ENCODE measurements around the gene CTXN3.

CTXN3 gene

DNA sequence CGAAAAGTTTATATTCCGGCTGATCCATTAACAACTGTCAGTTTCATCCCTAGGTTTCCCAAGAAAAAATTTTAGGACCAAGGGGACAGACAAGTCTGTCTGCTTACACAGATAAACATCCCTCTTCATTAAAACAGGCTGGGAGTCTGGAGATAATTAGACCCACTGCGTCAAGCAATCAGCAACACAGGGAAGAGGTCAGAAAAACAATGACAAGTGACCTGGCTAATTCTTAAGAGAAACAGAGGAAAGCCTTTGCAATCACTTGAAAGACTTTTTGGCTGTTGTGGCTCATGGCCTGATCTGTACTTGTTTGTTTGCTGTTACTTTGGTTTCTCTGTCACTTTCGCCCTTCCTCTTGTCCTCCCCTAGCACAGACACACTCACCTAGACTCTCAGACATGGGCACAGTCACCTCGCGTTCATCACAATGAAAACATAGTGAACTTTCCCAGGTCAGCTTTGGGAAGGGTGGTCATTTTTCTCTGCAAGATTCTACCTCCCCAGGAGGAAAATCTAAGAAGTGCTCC, 51.4 kb downstream of the CTXN3 start:
- DNase-seq: no peak

- no peak for DNase-seq
Observed at GRCh38 chr5:127702434-127702833, 53.6 kb downstream of the CTXN3 start.

GRCh38 chr5:127702926-127703561, 54.2 kb downstream of the CTXN3 start, which contains the start of gene CCDC192:
Gene CCDC192, plus strand, starts transcription at chr5:127703391. Its CDS starts 55 bp downstream, at chr5:127703446.
- no peak for DNase-seq

DNA sequence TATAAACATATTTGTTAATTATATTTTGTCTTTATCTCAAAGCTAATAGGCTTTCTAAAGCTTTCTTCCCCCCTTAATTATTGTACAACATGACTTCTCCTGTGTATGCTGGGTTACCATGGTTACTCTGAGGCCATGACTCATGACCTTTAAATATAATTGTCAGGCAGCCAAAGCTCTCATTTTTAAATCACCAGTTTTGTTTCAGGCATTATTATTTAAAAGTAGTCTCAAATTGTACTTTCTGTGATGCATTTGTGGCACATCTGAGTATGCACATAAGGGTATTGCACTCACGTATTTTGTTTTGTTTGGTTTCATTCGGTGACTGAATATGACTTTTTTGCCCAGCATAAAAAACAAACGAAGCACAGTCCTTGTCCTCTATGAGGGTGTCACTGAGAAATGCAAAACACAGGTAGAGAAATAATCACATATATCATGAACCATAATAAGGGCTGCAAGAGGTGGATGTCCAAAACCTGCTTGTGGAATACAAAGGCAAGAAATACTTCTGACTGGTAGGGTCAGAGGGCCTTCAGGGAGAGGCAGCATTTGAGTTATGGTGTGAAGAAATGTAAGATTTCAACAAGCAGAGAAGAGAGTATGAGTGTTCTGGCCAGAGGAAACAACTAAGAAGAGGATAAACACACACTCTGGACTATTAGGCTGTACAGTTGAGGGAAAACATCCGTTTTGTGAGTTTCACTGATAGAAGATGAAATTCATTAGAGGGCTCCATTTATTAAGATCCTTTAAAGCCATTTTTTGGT, 56.4 kb downstream of the CTXN3 start:
- DNase-seq: no peak

DNA sequence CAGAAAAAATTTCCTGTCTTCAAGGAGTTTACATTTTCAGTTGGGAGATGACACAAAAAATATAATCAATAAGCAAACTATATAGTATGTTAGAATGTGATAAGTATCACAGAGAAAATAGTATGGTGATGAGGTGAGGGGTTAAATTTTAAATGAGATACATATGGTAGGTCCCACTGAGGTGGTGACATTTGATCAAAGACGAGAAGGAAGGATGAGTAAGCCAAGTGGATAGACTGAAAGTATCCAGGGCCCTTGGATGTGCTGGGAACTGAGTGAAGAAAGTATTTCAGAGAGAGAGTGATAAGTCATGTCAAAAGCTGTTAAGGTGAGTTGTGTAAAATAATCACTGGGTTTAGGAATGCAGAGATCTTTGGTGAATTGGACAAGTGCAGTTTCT, 57.8 kb downstream of the CTXN3 start:
- no peak for DNase-seq

- DNase-seq: no peak
Observed at GRCh38 chr5:127707209-127707608, 58.3 kb downstream of the CTXN3 start.

Data from CD4-positive, alpha-beta T cell treated with Interferon alpha-2 for 1 hour (primary cell).